Measurements from ENCODE around the gene CMPK2. TPM values are rescaled to one million over a fixed set of nuclear protein-coding genes. Genes with fewer than 3 reads are reported as not detected.

CMPK2 gene
- total and polyA plus RNA-seq, 9 of the 15 experiments (the other 6 are each of a cell fraction or from before 2014, with no cell fraction given): 2.6 to 10.5 (median 5.0) TPM

GRCh38 chr2:6826081-6826913 is 39.4 kb downstream of the CMPK2 start (continued):
- no peak for TF ChIP-seq RBM25 (IDR thresholded peaks at IDR 0.05; ENCODE audit: low read depth, low read length, severe bottlenecking)
- TF ChIP-seq ZNF324 (CRISPR knock-in tag; IDR thresholded peaks at IDR 0.05): no peak
- no peak for TF ChIP-seq NONO (IDR thresholded peaks at IDR 0.05; ENCODE audit: low read depth in 2 of 2, low read length in 1 of 2)
- TF ChIP-seq POLR2AphosphoS5 (IDR thresholded peaks at IDR 0.05; ENCODE audit: control insufficient read depth, insufficient read depth, low read depth, low read length): no peak

GRCh38 chr2:6824962-6825361 is 40.7 kb downstream of the CMPK2 start:
- ATAC-seq: no peak
- peak; percentile 58 for TF ChIP-seq CEBPG (CRISPR knock-in tag; IDR thresholded peaks at IDR 0.05)
- peak; percentile 83 to 84 for TF ChIP-seq CEBPG (tag; conservative IDR thresholded peaks at IDR 0.05 in 1 of 2, IDR thresholded peaks at IDR 0.05 in 1 of 2)
- TF ChIP-seq ZNF79 (CRISPR knock-in tag; IDR thresholded peaks at IDR 0.05; ENCODE audit: low read depth): no peak
- TF ChIP-seq ZNF445 (CRISPR knock-in tag; IDR thresholded peaks at IDR 0.05; ENCODE audit: low read depth): no peak
- no peak for TF ChIP-seq NBN (IDR thresholded peaks at IDR 0.05; ENCODE audit: low read depth)
- TF ChIP-seq CEBPB (tag; IDR thresholded peaks at IDR 0.05): peak; percentile 94
- TF ChIP-seq TAF15 (IDR thresholded peaks at IDR 0.05; ENCODE audit: low read depth, low read length): no peak
- TF ChIP-seq MBD2 (IDR thresholded peaks at IDR 0.05; ENCODE audit: borderline replicate concordance, low read depth): no peak
- no peak for TF ChIP-seq ZEB2 (IDR thresholded peaks at IDR 0.05)
- no peak for TF ChIP-seq ZBTB34 (CRISPR knock-in tag; IDR thresholded peaks at IDR 0.05)

More at GRCh38 chr2:6824962-6825361, 40.7 kb downstream of the CMPK2 start:
- peaks cover 0 to 3% of the 10 kb centered on the region in 2 experiments; a peak in 1 of 5 replicates for H3K4me1 ChIP-seq (replicated peaks in 1 of 2; ENCODE audit: control insufficient read depth in 2 of 2, insufficient read depth in 2 of 2, low read length in 2 of 2)
- H3K4me3 ChIP-seq: no peak overlapping the region
- no peak overlapping the region for H3K9ac ChIP-seq (ENCODE audit: insufficient read depth in 1 of 2, low read depth in 2 of 2, low read length in 2 of 2)
- CTCF ChIA-PET (ENCODE audit: low intra/inter-chr PET ratio): interaction anchor here (1.8 kb wide), 1 partner anchor 259 kb away, joined by 5 read pairs; no protein-coding TSS in a partner anchor
- no peaks in the 10 kb centered on the region for H3K36me3 ChIP-seq (ENCODE audit: control insufficient read depth, insufficient read depth, low read length)
- no peaks in the 10 kb centered on the region; the same call in 1 of the 2 replicates for H3K9me3 ChIP-seq (replicated peaks; ENCODE audit: control insufficient read depth, insufficient read depth, low read depth, low read length)
- H3K27ac ChIP-seq (ENCODE audit: extremely low read depth, low read depth, low read length): no peak overlapping the region
- H3K4me2 ChIP-seq (ENCODE audit: insufficient read depth, low read length): no peak overlapping the region
- 30% methylated on average over 3 of the region's 3 CpGs for WGBS (ENCODE audit: insufficient coverage, low coverage, missing lambda C conversion rate)
- POLR2A ChIA-PET: interaction anchor here (0.6 kb wide), 2 partner anchors 95 to 191 kb away, joined by 3 to 4 read pairs; no protein-coding TSS in a partner anchor
- no peak for FAIRE-seq
- BruUV-seq (replicated peaks): no TSS peak
- intact Hi-C loops (cut with micrococcal nuclease) (no loop called here), in situ Hi-C loops (cut with MboI) (loop anchor here (25.0 kb wide), 1 partner anchor 187 kb away; no protein-coding TSS in a partner anchor)
- H4K20me1 ChIP-seq (replicated peaks; ENCODE audit: control insufficient read depth, insufficient read depth, low read length): no peaks in the 10 kb centered on the region
- no peaks in the 10 kb centered on the region for H3K79me2 ChIP-seq (ENCODE audit: control insufficient read depth, insufficient read depth, low read length)
- no peak overlapping the region for H2AFZ ChIP-seq (ENCODE audit: low read depth, low read length)
- no peak for DNase-seq (ENCODE audit: extremely low read depth in 1 of 4, low spot score in 3 of 4)
- peaks cover 11 to 14% of the 10 kb centered on the region in 2 experiments; a peak in 4 of 5 replicates for H3K27me3 ChIP-seq (ENCODE audit: control insufficient read depth in 2 of 2, insufficient read depth in 2 of 2, low read length in 2 of 2)
- H3K9me1 ChIP-seq (ENCODE audit: control insufficient read depth, insufficient read depth, low read length): no peaks in the 10 kb centered on the region

Data from K562 (cell line).